AG08395 (cell line): ENCODE data around the gene IPPK.
"Not testable (repeated sequence)": the region's sequence is repeated elsewhere in the genome, so short reads cannot be mapped to it uniquely, and the experiment has no call there.

ENCODE experiments used
- DNase-seq: peaks from one replicate; pipeline ENCODE4 v3.0.0; 2012; ENCODE audit warnings: mixed read lengths, low spot score

IPPK gene

GRCh38 chr9:92637326-92637725 lies 32.6 kb downstream of the IPPK start:
- no peak for DNase-seq

- no peak for DNase-seq
Observed at GRCh38 chr9:92636627-92637026, 33.3 kb downstream of the IPPK start.

- no peak for DNase-seq
Observed at GRCh38 chr9:92635760-92636159, 34.2 kb downstream of the IPPK start.

- DNase-seq: peak; percentile 87
Observed at GRCh38 chr9:92634712-92635605, 35.0 kb downstream of the IPPK start.

- DNase-seq: no peak
Observed at GRCh38 chr9:92633614-92634278, 36.2 kb downstream of the IPPK start.

GRCh38 chr9:92632641-92633040 lies 37.3 kb downstream of the IPPK start:
- no peak for DNase-seq

- no peak for DNase-seq
Observed at GRCh38 chr9:92631452-92632343, 38.2 kb downstream of the IPPK start.

GRCh38 chr9:92627651-92628050 lies 42.3 kb downstream of the IPPK start:
- DNase-seq: no peak

GRCh38 chr9:92626484-92626883 lies 43.4 kb downstream of the IPPK start:
- DNase-seq: no peak

- not testable (repeated sequence) for DNase-seq
Observed at GRCh38 chr9:92623936-92624335, 46.0 kb downstream of the IPPK start.

GRCh38 chr9:92620845-92621244 lies 49.1 kb downstream of the IPPK start:
- no peak for DNase-seq

- DNase-seq: no peak
Observed at GRCh38 chr9:92619601-92620300, 50.2 kb downstream of the IPPK start.

- DNase-seq: no peak
Observed at GRCh38 chr9:92618633-92619225, 51.2 kb downstream of the IPPK start.

GRCh38 chr9:92617951-92618510 lies 51.9 kb downstream of the IPPK start:
- no peak for DNase-seq

- DNase-seq: no peak
Observed at GRCh38 chr9:92617195-92617813, 52.6 kb downstream of the IPPK start.

- DNase-seq: peak; percentile 39
Observed at GRCh38 chr9:92616655-92617111, 53.2 kb downstream of the IPPK start.

- no peak for DNase-seq
Observed at GRCh38 chr9:92616199-92616641, 53.7 kb downstream of the IPPK start.

- no peak for DNase-seq
Observed at GRCh38 chr9:92615790-92616189, 54.1 kb downstream of the IPPK start.

GRCh38 chr9:92614763-92615461 lies 55.0 kb downstream of the IPPK start:
- peak; percentile 68 for DNase-seq

- no peak for DNase-seq
Observed at GRCh38 chr9:92614123-92614510, 55.8 kb downstream of the IPPK start.
